A673 (cell line): ENCODE data around the gene IL1RN. TPM values are rescaled to one million over a fixed set of nuclear protein-coding genes. Genes with fewer than 3 reads are reported as not detected.

Experiments used
- BruUV-seq: library from RNA; stranded (reverse); fragments of 400-500 nt; replicated peaks from 2 replicates; lab custom pipeline; 2021; lab: Mats Ljungman, UMichigan
- CTCF ChIA-PET: fragments of 300-600 bp; sonication (Branson Sonifier 250); formaldehyde crosslinking; loops from one replicate; lab custom pipeline; 2022; ENCODE audit warnings: antibody characterized with exemption; lab: Charles Lee
- POLR2A ChIA-PET: fragments of 300-600 bp; sonication (Branson Sonifier 250); formaldehyde crosslinking; loops from one replicate; lab custom pipeline; 2022; ENCODE audit warnings: antibody characterized with exemption; ENCODE audit not compliant: low non-redundant PET; lab: Charles Lee
- DNase-seq: peaks from one replicate; pipeline ENCODE4 v3.0.0-alpha.2; 2015; ENCODE audit warnings: low spot score
- H3K27ac ChIP-seq: fragments of 200-600 bp; sonication (generic); 2 replicates; pipeline ENCODE4 v1.5.1; 2016; ENCODE audit warnings: mixed run types, low read depth, mild to moderate bottlenecking, mixed read lengths, antibody characterized with exemption, low read length; ENCODE audit not compliant: poor library complexity, severe bottlenecking
- H3K27me3 ChIP-seq: fragments of 200-600 bp; sonication (generic); replicated peaks from 2 replicates; pipeline ENCODE4 v1.6.1; 2017; ENCODE audit warnings: mixed run types, low read depth, mild to moderate bottlenecking, mixed read lengths, antibody characterized with exemption, low read length; ENCODE audit not compliant: insufficient read depth, poor library complexity
- H3K36me3 ChIP-seq: fragments of 200-600 bp; sonication (generic); 2 replicates; pipeline ENCODE4 v1.6.1; 2016; ENCODE audit warnings: mixed run types, mild to moderate bottlenecking, mixed read lengths, antibody characterized with exemption, low read length; ENCODE audit not compliant: insufficient read depth, poor library complexity, severe bottlenecking
- H3K4me1 ChIP-seq: fragments of 200-600 bp; sonication (generic); 2 replicates; pipeline ENCODE4 v1.6.1; 2017; ENCODE audit warnings: mixed run types, mild to moderate bottlenecking, mixed read lengths, antibody characterized with exemption, low read length; ENCODE audit not compliant: insufficient read depth, poor library complexity, severe bottlenecking
- H3K4me3 ChIP-seq: fragments of 200-600 bp; sonication (generic); 2 replicates; pipeline ENCODE4 v1.5.1; 2016; ENCODE audit warnings: low read depth, mixed run types, mild to moderate bottlenecking, mixed read lengths, low read length; ENCODE audit not compliant: poor library complexity, severe bottlenecking
- H3K9me3 ChIP-seq: fragments of 200-600 bp; sonication (generic); 2 replicates; pipeline ENCODE4 v1.6.1; 2016; ENCODE audit warnings: mixed run types, low read depth, mild to moderate bottlenecking, mixed read lengths, antibody characterized with exemption, low read length; ENCODE audit not compliant: poor library complexity, severe bottlenecking
- EZH2 ChIP-seq: fragments of 200-600 bp; sonication (generic); IDR thresholded peaks from 2 replicates; pipeline ENCODE4 v1.6.1; 2017; ENCODE audit warnings: borderline replicate concordance, low read depth, mild to moderate bottlenecking, mixed read lengths, antibody characterized with exemption, low read length; ENCODE audit not compliant: poor library complexity, severe bottlenecking
- intact Hi-C: fragments of 100-400 bp; cut with micrococcal nuclease; formaldehyde crosslinking; loops from one replicate; pipeline ENCODE4 v1.10.0; 2022; ENCODE audit not compliant: unreplicated experiment
- total RNA-seq: library from RNA; stranded (reverse); gene quantifications from 2 replicates; pipeline ENCODE4 v1.2.3, GENCODE V29; 2021
- TF ChIP-seq, protein P1 (sequence below): fragments of 300-800, 200-600 bp; sonication (generic); conservative IDR thresholded peaks from 2 replicates; pipeline ENCODE4 v1.5.1; 2017; ENCODE audit warnings: low read depth, mild to moderate bottlenecking, antibody characterized with exemption, low read length, moderate library complexity, mixed read lengths

The IL1RN gene
- total RNA-seq, 1 experiment from 2014 or later, result not detected

DNA sequence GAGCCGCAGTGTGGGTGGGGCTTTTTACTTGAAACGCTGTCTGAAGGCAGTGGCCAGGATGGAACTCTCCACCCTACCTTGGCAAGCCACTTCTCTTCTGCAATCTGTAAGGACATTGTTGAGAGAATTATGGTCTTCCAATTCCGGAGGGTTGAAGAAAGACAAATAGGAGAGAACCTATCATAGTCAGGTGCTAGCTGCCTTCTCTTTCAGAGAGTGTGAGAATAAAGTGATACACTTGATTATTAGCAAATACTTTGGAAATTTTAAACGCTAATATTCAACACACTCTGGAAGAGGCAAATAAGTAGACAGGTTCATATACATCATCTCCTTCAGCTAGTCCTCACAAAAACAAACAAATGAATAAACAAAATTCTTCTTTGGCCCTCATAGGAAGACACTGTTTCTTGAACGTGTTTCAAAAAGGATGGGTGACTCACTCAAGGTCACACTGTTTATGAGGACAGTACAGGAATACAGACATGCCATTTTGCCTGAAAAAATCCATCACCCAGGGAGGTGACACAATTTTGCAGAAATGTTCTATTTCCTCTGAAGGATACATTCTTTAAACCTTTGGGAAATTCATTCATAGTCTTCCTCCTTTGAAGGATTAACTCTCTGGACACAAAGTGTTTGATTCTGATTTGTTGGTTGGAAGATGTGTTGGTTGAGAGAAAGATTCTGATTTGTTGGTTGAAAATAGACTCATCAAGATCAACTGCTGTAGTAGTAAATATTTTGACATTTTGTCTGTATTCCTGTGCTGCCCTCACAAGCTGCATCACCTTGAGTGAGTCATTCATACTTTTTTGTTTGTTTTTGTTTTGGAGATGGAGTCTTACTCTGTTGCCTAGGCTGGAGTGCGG lies 2.2 kb upstream of the IL1RN start:
- H3K9me3 ChIP-seq, result no peaks in the 10 kb centered on the region
- ChIA-PET CTCF (no interaction called here), POLR2A (no interaction called here)
- H3K27ac ChIP-seq, result no peak overlapping the region
- BruUV-seq, result no TSS peak
- no peaks in the 10 kb centered on the region for H3K4me1 ChIP-seq
- TF ChIP-seq, protein P1, sequence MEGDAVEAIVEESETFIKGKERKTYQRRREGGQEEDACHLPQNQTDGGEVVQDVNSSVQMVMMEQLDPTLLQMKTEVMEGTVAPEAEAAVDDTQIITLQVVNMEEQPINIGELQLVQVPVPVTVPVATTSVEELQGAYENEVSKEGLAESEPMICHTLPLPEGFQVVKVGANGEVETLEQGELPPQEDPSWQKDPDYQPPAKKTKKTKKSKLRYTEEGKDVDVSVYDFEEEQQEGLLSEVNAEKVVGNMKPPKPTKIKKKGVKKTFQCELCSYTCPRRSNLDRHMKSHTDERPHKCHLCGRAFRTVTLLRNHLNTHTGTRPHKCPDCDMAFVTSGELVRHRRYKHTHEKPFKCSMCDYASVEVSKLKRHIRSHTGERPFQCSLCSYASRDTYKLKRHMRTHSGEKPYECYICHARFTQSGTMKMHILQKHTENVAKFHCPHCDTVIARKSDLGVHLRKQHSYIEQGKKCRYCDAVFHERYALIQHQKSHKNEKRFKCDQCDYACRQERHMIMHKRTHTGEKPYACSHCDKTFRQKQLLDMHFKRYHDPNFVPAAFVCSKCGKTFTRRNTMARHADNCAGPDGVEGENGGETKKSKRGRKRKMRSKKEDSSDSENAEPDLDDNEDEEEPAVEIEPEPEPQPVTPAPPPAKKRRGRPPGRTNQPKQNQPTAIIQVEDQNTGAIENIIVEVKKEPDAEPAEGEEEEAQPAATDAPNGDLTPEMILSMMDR, result no peak
- no peak for TF ChIP-seq EZH2
- no peak overlapping the region for H3K4me3 ChIP-seq
- intact Hi-C loops, result no loop called here
- peaks cover 15% of the 10 kb centered on the region for H3K27me3 ChIP-seq
- DNase-seq, result no peak
- no peaks in the 10 kb centered on the region for H3K36me3 ChIP-seq

DNA sequence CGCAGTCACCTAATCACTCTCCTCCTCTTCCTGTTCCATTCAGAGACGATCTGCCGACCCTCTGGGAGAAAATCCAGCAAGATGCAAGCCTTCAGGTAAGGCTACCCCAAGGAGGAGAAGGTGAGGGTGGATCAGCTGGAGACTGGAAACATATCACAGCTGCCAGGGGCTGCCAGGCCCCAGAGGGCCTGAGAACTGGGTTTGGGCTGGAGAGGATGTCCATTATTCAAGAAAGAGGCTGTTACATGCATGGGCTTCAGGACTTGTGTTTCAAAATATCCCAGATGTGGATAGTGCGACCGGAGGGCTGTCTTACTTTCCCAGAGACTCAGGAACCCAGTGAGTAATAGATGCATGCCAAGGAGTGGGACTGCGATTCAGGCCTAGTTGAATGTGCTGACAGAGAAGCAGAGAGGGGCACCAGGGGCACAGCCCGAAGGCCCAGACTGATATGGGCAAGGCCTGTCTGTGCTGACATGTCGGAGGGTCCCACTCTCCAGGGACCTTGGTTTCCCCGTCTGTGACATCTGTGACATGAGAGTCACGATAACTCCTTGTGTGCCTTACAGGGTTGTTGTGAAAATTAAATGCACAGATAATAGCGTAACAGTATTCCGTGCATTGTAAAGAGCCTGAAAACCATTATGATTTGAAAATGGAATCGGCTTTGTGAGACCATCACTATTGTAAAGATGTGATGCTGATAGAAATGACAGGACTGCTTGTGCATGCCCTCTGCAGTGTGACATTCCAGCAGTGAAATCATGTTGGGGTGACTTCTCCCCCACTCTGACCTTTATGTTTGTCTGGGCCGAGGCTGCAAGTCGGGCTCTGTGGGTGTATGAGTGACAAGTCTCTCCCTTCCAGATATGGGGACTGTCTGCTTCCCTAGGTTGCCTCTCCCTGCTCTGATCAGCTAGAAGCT lies 510 bp downstream of the IL1RN start:
- CTCF ChIA-PET, result no interaction called here
- BruUV-seq, result no TSS peak
- intact Hi-C loops, result no loop called here

DNA sequence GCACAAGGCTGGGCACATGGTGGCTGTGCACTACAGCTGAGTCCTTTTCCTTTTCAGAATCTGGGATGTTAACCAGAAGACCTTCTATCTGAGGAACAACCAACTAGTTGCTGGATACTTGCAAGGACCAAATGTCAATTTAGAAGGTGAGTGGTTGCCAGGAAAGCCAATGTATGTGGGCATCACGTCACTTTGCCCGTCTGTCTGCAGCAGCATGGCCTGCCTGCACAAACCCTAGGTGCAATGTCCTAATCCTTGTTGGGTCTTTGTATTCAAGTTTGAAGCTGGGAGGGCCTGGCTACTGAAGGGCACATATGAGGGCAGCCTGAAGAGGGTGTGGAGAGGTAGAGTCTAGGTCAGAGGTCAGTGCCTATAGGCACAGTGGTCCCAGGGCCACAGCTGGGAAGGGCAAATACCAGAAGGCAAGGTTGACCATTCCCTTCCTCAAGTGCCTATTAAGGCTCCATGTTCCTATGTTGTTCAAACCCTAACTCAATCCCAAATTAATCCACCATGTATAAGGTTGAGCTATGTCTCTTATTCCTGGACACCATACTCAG lies 2.2 kb downstream of the IL1RN start:
- POLR2A ChIA-PET, result no interaction called here

More for the DNA sequence above, 510 bp downstream of the IL1RN start:
- no peaks in the 10 kb centered on the region for H3K9me3 ChIP-seq
- POLR2A ChIA-PET, result no interaction called here
- H3K4me3 ChIP-seq, result no peak overlapping the region
- peaks cover 3% of the 10 kb centered on the region for H3K27me3 ChIP-seq
- no peak overlapping the region for H3K27ac ChIP-seq
- no peak for TF ChIP-seq EZH2
- TF ChIP-seq, protein P1, result no peak
- H3K4me1 ChIP-seq, result no peaks in the 10 kb centered on the region
- H3K36me3 ChIP-seq, result no peaks in the 10 kb centered on the region
- DNase-seq, result no peak

More for the DNA sequence above, 2.2 kb downstream of the IL1RN start:
- CTCF ChIA-PET, result no interaction called here
- intact Hi-C loops, result no loop called here
- no peak overlapping the region for H3K27ac ChIP-seq
- no peaks in the 10 kb centered on the region for H3K4me1 ChIP-seq
- TF ChIP-seq, protein P1, result no peak
- no peak for TF ChIP-seq EZH2
- H3K4me3 ChIP-seq, result no peak overlapping the region
- no peaks in the 10 kb centered on the region for H3K36me3 ChIP-seq
- DNase-seq, result no peak
- no peaks in the 10 kb centered on the region for H3K27me3 ChIP-seq
- no peaks in the 10 kb centered on the region for H3K9me3 ChIP-seq
- no TSS peak for BruUV-seq
